GM21576 (cell line): ENCODE results near the gene GUCY1A2.
"Not testable (repeated sequence)": the region's sequence is repeated elsewhere in the genome, so short reads cannot be mapped to it uniquely, and the experiment has no call there.

Experiments
- ATAC-seq: cut with Tn5 transposase; IDR thresholded peaks from one replicate; pipeline ENCODE4 v1.9.1; 2021; ENCODE audit warnings: mild to moderate bottlenecking, moderate library complexity; ENCODE audit not compliant: unreplicated experiment

Gene GUCY1A2

GRCh38 chr11:106848526-106848925, 169.8 kb downstream of the GUCY1A2 start:
- no peak for ATAC-seq

GRCh38 chr11:106842134-106842533, 176.1 kb downstream of the GUCY1A2 start:
- no peak for ATAC-seq

GRCh38 chr11:106840947-106841346, 177.3 kb downstream of the GUCY1A2 start:
- ATAC-seq = no peak

GRCh38 chr11:106840146-106840545, 178.1 kb downstream of the GUCY1A2 start:
- no peak for ATAC-seq

GRCh38 chr11:106834567-106834966, 183.7 kb downstream of the GUCY1A2 start:
- no peak for ATAC-seq

GRCh38 chr11:106828976-106829375, 189.3 kb downstream of the GUCY1A2 start:
- ATAC-seq = no peak

GRCh38 chr11:106828576-106828975, 189.7 kb downstream of the GUCY1A2 start:
- ATAC-seq = no peak

- no peak for ATAC-seq
Measured at GRCh38 chr11:106827687-106828086, 190.6 kb downstream of the GUCY1A2 start.

- not testable (repeated sequence) for ATAC-seq
Measured at GRCh38 chr11:106826558-106826957, 191.7 kb downstream of the GUCY1A2 start.

- ATAC-seq = no peak
Measured at GRCh38 chr11:106821826-106822225, 196.4 kb downstream of the GUCY1A2 start.

- ATAC-seq = no peak
Measured at GRCh38 chr11:106821291-106821690, 197.0 kb downstream of the GUCY1A2 start.

- no peak for ATAC-seq
Measured at GRCh38 chr11:106818443-106818842, 199.8 kb downstream of the GUCY1A2 start.

- no peak for ATAC-seq
Measured at GRCh38 chr11:106815209-106815608, 203.1 kb downstream of the GUCY1A2 start.

- no peak for ATAC-seq
Measured at GRCh38 chr11:106813806-106814205, 204.5 kb downstream of the GUCY1A2 start.

GRCh38 chr11:106794058-106794457, 224.2 kb downstream of the GUCY1A2 start:
- ATAC-seq = no peak

- ATAC-seq = no peak
Measured at GRCh38 chr11:106789406-106789805, 228.9 kb downstream of the GUCY1A2 start.

- no peak for ATAC-seq
Measured at GRCh38 chr11:106787454-106787853, 230.8 kb downstream of the GUCY1A2 start.

GRCh38 chr11:106785913-106786650, 232.2 kb downstream of the GUCY1A2 start:
- ATAC-seq = no peak

- ATAC-seq = not testable (repeated sequence)
Measured at GRCh38 chr11:106777302-106777701, 241.0 kb downstream of the GUCY1A2 start.

- no peak for ATAC-seq
Measured at GRCh38 chr11:106770489-106771085, 247.7 kb downstream of the GUCY1A2 start.

- no peak for ATAC-seq
Measured at GRCh38 chr11:106765469-106766258, 252.6 kb downstream of the GUCY1A2 start.

GRCh38 chr11:106763501-106763900, 254.8 kb downstream of the GUCY1A2 start:
- ATAC-seq = no peak
